Esophagus (tissue), 2 donors: ENCODE data around the gene ERVH48-1. TPM values are rescaled to one million over a fixed set of nuclear protein-coding genes. Genes with fewer than 3 reads are reported as not detected.
"Not testable (repeated sequence)": the region's sequence is repeated elsewhere in the genome, so short reads cannot be mapped to it uniquely, and the experiment has no call there.

Experiments
- H3K27ac ChIP-seq, 2 donors: one replicate each; pipeline ENCODE4 v1.5.1; 2013; ENCODE audit warnings: low read depth in 2 of 2, mild to moderate bottlenecking in 2 of 2, inconsistent platforms in 1 of 2, low read length in 1 of 2, moderate library complexity in 1 of 2
- H3K27me3 ChIP-seq, 2 donors: one replicate each; pipeline ENCODE4 v1.6.1; 2013; ENCODE audit warnings: low read length in 2 of 2, control low read depth in 1 of 2, mild to moderate bottlenecking in 1 of 2; ENCODE audit not compliant: insufficient read depth in 2 of 2, control insufficient read depth in 1 of 2
- H3K36me3 ChIP-seq, 2 donors: one replicate each; pipeline ENCODE4 v1.6.1; 2013; ENCODE audit warnings: low read length in 1 of 2; ENCODE audit not compliant: control insufficient read depth in 2 of 2, insufficient read depth in 2 of 2
- H3K4me1 ChIP-seq, 2 donors: one replicate each; pipeline ENCODE4 v1.6.1; 2013; ENCODE audit warnings: low read length in 1 of 2; ENCODE audit not compliant: control insufficient read depth in 2 of 2, insufficient read depth in 2 of 2
- H3K4me3 ChIP-seq, 2 donors: one replicate each; pipeline ENCODE4 v1.5.1; 2013; ENCODE audit warnings: low read length in 2 of 2, mild to moderate bottlenecking in 2 of 2, low read depth in 1 of 2, moderate library complexity in 1 of 2
- H3K9me3 ChIP-seq, 2 donors: one replicate each; pipeline ENCODE4 v1.6.1; 2013; ENCODE audit warnings: mild to moderate bottlenecking in 2 of 2, low read depth in 1 of 2, low read length in 1 of 2, moderate library complexity in 1 of 2; ENCODE audit not compliant: control insufficient read depth in 2 of 2, insufficient read depth in 1 of 2
- WGBS, 2 donors: extraction: QIAGEN DNeasy Blood & Tissue Kit; methylation state at CpG; one replicate each; pipeline ENCODE4 v1.1.7; 2013; 5-methylcytosine and 5-hydroxymethylcytosine counted together
- polyA plus RNA-seq, 2 donors: library from polyadenylated mRNA; stranded (reverse); fragments of 200-250 nt; gene quantifications; one replicate each; pipeline ENCODE4 v1.2.3, GENCODE V29; 2013
- donor health status: healthy with polysubstance abuse.
- donor health status: Bipolar disorder and iron deficiency.

The ERVH48-1 gene
- polyA plus RNA-seq, 2 donors = 0.01 TPM; not detected in 1

DNA sequence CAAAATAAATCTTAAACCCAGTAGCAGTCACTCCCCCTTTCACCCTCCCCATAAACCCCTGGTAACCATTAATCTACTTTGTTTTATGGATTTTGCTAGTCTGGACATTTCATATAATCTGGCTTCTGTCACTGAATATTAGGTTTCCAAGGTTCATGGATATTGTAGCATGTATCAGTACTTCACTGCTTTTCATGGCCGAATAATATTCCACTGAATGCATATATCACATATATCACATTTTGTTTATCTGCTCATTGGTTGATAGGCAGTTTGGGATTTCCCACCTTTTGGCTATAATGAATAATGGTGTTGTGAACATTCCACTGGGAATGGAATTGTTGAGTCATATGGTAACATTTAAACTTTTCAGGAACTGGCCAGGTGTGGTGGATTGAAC, 41.5 kb downstream of the ERVH48-1 start:
- Histone ChIP-seq H3K36me3 (no peaks in the 10 kb centered on the region), H3K4me1 (peaks cover 0 to 6% of the 10 kb centered on the region in 2 donors), H3K9me3 (no peaks in the 10 kb centered on the region), H3K27ac (no peak overlapping the region), H3K4me3 (no peak overlapping the region), H3K27me3 (no peaks in the 10 kb centered on the region)
- 61 to 99% methylated on average over 1 of the region's 1 CpG for WGBS, 2 donors

DNA sequence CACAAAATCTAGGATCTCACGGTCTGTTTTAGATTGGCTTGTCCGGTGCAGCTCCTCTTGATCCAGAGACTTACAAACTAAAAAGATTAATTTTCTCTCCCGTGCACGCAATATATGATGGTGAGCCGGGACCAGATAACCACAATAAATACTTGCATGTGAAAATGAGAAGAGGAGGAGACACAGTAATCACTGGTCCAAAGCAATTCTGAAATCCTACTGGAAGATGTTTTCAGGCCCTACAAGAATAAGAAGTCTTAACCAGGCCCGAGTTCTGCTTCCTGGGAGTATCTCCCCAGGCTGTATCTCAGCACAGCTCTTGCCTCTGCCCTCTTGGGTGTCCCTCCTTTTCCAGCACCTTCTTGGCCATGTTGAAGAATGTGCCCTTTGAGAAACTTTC, 45.1 kb downstream of the ERVH48-1 start:
- Histone ChIP-seq H3K4me1 (peaks cover 0 to 6% of the 10 kb centered on the region in 2 donors), H3K27me3 (no peaks in the 10 kb centered on the region), H3K4me3 (peak overlapping the region in 1 of 2 donors; percentile 72), H3K9me3 (no peaks in the 10 kb centered on the region), H3K36me3 (peaks cover 0 to 1% of the 10 kb centered on the region in 2 donors), H3K27ac (no peak overlapping the region)
- WGBS, 2 donors = 95% methylated on average over 6 of the region's 6 CpGs

DNA sequence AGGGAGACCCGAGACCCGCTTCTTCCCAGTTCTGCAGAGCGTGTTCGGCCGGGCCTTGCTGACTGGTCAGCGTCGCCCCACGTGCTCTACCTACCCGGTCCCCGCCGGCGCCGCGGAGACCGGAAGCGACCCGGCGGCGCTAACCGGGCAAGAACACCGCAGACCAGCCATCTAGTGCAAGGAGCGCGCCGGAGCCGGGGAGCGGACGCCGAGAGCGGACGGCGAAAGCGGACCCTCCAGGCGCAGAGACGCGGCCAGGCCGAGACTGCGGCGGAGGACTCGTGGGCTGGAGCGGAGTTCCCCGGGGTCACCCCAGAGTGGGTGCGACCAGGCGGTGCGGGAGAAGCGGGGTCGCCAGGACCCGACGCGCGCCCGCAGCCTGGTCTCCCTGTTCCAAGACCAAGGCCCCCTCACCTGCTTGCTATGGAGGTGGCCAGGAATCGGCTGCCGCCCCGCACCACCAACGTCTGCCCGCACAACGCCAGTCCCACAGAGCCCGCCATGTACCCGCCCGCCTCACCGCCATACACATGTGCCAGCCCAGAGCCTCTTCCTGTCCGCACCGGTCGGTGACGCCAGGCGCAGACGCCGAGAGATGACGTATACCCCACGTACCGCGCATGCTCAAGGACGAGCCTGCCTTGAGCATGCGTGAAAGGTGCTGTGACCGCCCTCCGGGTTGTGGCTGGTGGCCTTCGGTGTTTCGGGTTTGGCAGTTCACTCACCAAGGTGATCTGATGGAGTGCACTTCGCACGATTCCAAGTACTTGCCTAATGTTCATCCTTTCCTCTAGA, 46.2 kb downstream of the ERVH48-1 start, which contains the start of gene WDR4:
Gene WDR4 (minus strand): TSS at position 547 of the 795 bp plus-strand sequence. CDS start 44 bp downstream, at position 503.
- Histone ChIP-seq H3K27ac (peak within 1 kb of the TSS; percentile 69 to 85), H3K4me1 (peaks cover 0 to 6% of the 10 kb centered on the region in 2 donors), H3K27me3 (no peaks in the 10 kb centered on the region), H3K36me3 (peaks cover 0 to 3% of the 10 kb centered on the region in 2 donors), H3K4me3 (peak within 1 kb of the TSS; percentile 72 to 81), H3K9me3 (no peaks in the 10 kb centered on the region)
- 0% methylated on average over 71 to 80 of the region's 80 CpGs for WGBS, 2 donors

DNA sequence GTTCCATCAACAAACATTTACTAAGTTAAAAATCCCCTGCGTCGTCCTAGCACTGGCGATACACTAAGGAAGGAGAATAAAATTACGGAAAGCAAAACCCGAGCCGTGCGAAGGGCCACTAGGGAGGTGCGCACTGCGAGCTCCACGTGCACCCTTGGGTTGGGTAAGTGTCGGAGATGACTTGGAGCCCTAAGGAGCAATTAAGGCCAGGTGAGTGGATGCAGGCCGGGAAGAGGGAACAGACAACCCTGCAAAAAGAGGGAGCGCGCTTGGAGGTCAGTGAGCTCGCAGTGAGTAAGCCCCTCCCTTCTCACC, 46.8 kb downstream of the ERVH48-1 start:
- Histone ChIP-seq H3K27ac (peak overlapping the region; percentile 60 to 85), H3K27me3 (no peaks in the 10 kb centered on the region), H3K4me1 (peaks cover 0 to 6% of the 10 kb centered on the region in 2 donors), H3K36me3 (peaks cover 2 to 5% of the 10 kb centered on the region in 2 donors), H3K9me3 (no peaks in the 10 kb centered on the region), H3K4me3 (peak overlapping the region; percentile 72 to 81)
- 0% methylated on average over 14 to 15 of the region's 15 CpGs for WGBS, 2 donors

DNA sequence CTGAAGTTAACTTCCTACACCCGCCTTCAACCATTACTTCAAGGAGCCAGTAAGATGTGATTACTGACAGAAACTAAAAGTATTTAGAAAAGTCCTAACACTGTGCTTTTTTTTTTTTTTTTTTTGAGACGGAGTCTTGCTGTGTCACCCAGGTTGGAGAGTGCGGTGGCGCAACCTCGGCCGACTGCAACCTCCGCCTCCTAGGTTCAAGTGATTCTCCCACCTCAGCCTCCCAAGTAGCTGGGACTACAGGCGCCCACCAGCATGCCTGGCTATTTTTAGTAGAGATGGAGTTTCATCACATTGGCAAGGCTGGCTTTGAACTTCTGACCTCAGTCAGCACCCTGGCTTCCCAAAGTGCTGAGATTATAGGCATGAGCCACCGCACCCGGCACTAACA, 49.6 kb downstream of the ERVH48-1 start:
- H3K27ac ChIP-seq, H3K9me3 ChIP-seq, H3K4me3 ChIP-seq, H3K27me3 ChIP-seq, H3K4me1 ChIP-seq: not testable (repeated sequence)
- H3K36me3 ChIP-seq = peaks cover 16 to 18% of the 10 kb centered on the region in 2 donors
- 94 to 95% methylated on average over 10 of the region's 10 CpGs for WGBS, 2 donors

DNA sequence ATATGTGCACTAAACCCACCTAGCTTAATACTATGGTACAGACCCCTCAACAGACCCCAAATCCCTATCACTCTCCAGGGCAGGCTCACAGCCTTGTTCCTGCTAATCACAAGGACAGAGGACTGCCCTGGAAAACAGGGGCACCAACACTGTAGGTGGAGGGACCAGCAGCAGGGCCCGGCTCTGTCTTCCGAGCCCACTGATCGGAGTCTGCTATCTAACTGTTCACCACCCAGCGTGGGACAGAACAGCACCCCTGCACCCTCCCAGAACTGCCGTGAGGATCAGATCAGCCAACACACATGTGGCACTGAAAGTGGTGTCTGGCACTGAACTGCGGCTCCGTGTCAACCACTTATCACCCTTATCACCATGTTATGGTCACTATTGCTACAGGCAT, 52.3 kb downstream of the ERVH48-1 start:
- Histone ChIP-seq H3K36me3 (peaks cover 22 to 28% of the 10 kb centered on the region in 2 donors), H3K27ac (no peak overlapping the region), H3K9me3 (no peaks in the 10 kb centered on the region), H3K4me3 (no peak overlapping the region), H3K4me1 (no peaks in the 10 kb centered on the region), H3K27me3 (no peaks in the 10 kb centered on the region)
- 91 to 94% methylated on average over 7 of the region's 7 CpGs for WGBS, 2 donors

DNA sequence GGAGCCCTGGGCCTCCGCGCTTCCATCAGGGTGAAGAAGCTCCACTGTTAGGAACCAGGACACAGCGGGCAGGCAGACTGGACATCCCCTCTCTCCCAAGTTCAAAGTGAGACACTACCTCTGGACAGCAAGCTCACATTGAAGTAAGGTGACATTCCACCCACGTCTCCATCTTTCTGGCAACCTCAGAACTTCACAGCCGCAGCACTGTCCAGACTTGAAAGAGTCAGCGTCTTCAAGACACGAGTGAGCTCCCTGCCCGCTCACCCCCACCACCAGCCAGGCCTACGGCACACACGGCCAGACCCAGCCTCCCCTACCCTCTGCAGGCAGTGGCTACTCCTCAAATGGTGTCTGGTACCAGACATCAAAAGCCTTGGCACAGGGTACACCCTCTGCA, 57.2 kb downstream of the ERVH48-1 start:
- no peaks in the 10 kb centered on the region for H3K27me3 ChIP-seq
- H3K4me1 ChIP-seq = no peaks in the 10 kb centered on the region
- H3K36me3 ChIP-seq = peaks cover 20 to 46% of the 10 kb centered on the region in 2 donors
- H3K4me3 ChIP-seq = no peak overlapping the region
- H3K27ac ChIP-seq = no peak overlapping the region
- WGBS, 2 donors = 93% methylated on average over 10 of the region's 10 CpGs
- H3K9me3 ChIP-seq = no peaks in the 10 kb centered on the region

Other genes with a start within 250 kb of the ERVH48-1 start
- 10 to 100 TPM; 10.4 to 13.1 TPM for gene WDR4, start 46.1 kb downstream of the ERVH48-1 start, polyA plus RNA-seq
- gene NDUFV3, start 32.3 kb downstream of the ERVH48-1 start, polyA plus RNA-seq = 10 to 100 TPM; 14.9 to 17.5 TPM
- gene PKNOX1, start 48.9 kb upstream of the ERVH48-1 start, polyA plus RNA-seq = 1 to 10 TPM; 6.0 to 7.1 TPM
- 1 to 10 TPM in 1 of 2 donors, under 1 TPM in 1; 0.92 to 2.2 TPM for gene CBS, start 150.2 kb upstream of the ERVH48-1 start, polyA plus RNA-seq
- gene U2AF1, start 181.9 kb upstream of the ERVH48-1 start, polyA plus RNA-seq = 10 to 100 TPM; 41.5 to 66.1 TPM
- not detected for gene CRYAA, start 243.4 kb upstream of the ERVH48-1 start, polyA plus RNA-seq